GM12878 (cell line): ENCODE measurements around the gene FOXK2. TPM values are rescaled to one million over a fixed set of nuclear protein-coding genes. Genes with fewer than 3 reads are reported as not detected.

Experiments
- ATAC-seq: fragments of 200-7000 bp; cut with Tn5 transposase; 3 replicates; pipeline ENCODE4 v1.9.1; 2020; ENCODE audit warnings: mild to moderate bottlenecking, moderate library complexity
- BruUV-seq: library from RNA; stranded (reverse); fragments of 400-500 nt; replicated peaks from 2 replicates; lab custom pipeline; 2021; lab: Mats Ljungman, UMichigan
- CTCF ChIA-PET: fragments of 300-600 bp; sonication (Branson Sonifier 250); formaldehyde crosslinking; extraction: SDS; loops from one replicate; lab custom pipeline; 2021; ENCODE audit warnings: inconsistent platforms; lab: Yijun Ruan, JAX
- POLR2A ChIA-PET: fragments of 350-600 bp; formaldehyde crosslinking; extraction: SDS; loops from one replicate; lab custom pipeline; 2021; ENCODE audit warnings: inconsistent platforms; lab: Charles Lee
- RAD21 ChIA-PET: fragments of 300-600 bp; sonication (Branson Sonifier 250); formaldehyde crosslinking; loops from one replicate; lab custom pipeline; 2023; ENCODE audit warnings: antibody characterized with exemption; ENCODE audit not compliant: unreplicated experiment; lab: Charles Lee
- SMC1A ChIA-PET: fragments of 300-600 bp; sonication (Branson Sonifier 250); formaldehyde crosslinking; loops from one replicate; lab custom pipeline; 2023; ENCODE audit not compliant: unreplicated experiment, uncharacterized antibody; lab: Charles Lee
- DNase-seq: peaks from one replicate; pipeline ENCODE4 v3.0.0-alpha.2; 2011; ENCODE audit warnings: low read depth, low spot score
- FAIRE-seq: peaks from 3 replicates; lab custom pipeline; 2011; peaks lifted over from hg19 to GRCh38; lab: Jason Lieb, UNC
- H2AFZ ChIP-seq: 2 replicates; pipeline ENCODE4 v1.6.0; 2011; ENCODE audit warnings: low read depth, low read length, control low read depth; ENCODE audit not compliant: control insufficient read depth
- H3K27ac ChIP-seq: 2 replicates; pipeline ENCODE4 v1.5.1; 2011; ENCODE audit warnings: control low read depth; ENCODE audit not compliant: control insufficient read depth, insufficient read depth
- H3K27me3 ChIP-seq, 2 experiments: replicated peaks in 1 of 2; 2 replicates each; pipeline versions ENCODE4 v1.6.0 to v1.6.1; 2011; ENCODE audit warnings: low read length in 1 of 2; ENCODE audit not compliant: control insufficient read depth in 2 of 2, insufficient read depth in 2 of 2
- H3K36me3 ChIP-seq, 2 experiments: 2 replicates each; pipeline ENCODE4 v1.5.1; 2011; ENCODE audit warnings: low read length in 1 of 2; ENCODE audit not compliant: control insufficient read depth in 2 of 2, insufficient read depth in 2 of 2
- H3K4me1 ChIP-seq: 2 replicates; pipeline ENCODE4 v1.6.1; 2011; ENCODE audit warnings: mild to moderate bottlenecking, low read length, moderate library complexity, mixed read lengths; ENCODE audit not compliant: control insufficient read depth, insufficient read depth
- H3K4me2 ChIP-seq: 2 replicates; pipeline ENCODE4 v1.6.0; 2011; ENCODE audit warnings: control low read depth; ENCODE audit not compliant: control insufficient read depth, insufficient read depth
- H3K4me3 ChIP-seq: fragments of 200-600 bp; sonication (generic); 2 replicates; pipeline ENCODE4 v1.5.1; 2016
- H3K79me2 ChIP-seq: 2 replicates; pipeline ENCODE4 v1.6.0; 2011; ENCODE audit warnings: low read length; ENCODE audit not compliant: control insufficient read depth, insufficient read depth
- H3K9ac ChIP-seq: 2 replicates; pipeline ENCODE4 v1.8.0; 2011; ENCODE audit warnings: low read length, control low read depth, mixed read lengths; ENCODE audit not compliant: control insufficient read depth, insufficient read depth
- H3K9me3 ChIP-seq: replicated peaks from 3 replicates; pipeline ENCODE4 v1.5.1; 2011; ENCODE audit warnings: mild to moderate bottlenecking, low read length; ENCODE audit not compliant: control insufficient read depth, insufficient read depth
- H4K20me1 ChIP-seq: 2 replicates; pipeline ENCODE4 v1.6.0; 2011; ENCODE audit not compliant: control insufficient read depth, insufficient read depth
- BCL11A ChIP-seq: IDR thresholded peaks from 2 replicates; pipeline ENCODE4 v1.6.1; 2011; ENCODE audit warnings: low read depth, low read length
- BCL3 ChIP-seq: IDR thresholded peaks from 2 replicates; pipeline ENCODE4 v1.6.1; 2011; ENCODE audit warnings: borderline replicate concordance, low read depth, mild to moderate bottlenecking, moderate library complexity, low read length; ENCODE audit not compliant: insufficient read depth, poor library complexity, severe bottlenecking
- KDM1A ChIP-seq: fragments of 200-600 bp; sonication (generic); IDR thresholded peaks from 2 replicates; pipeline ENCODE4 v1.6.1; 2016; ENCODE audit warnings: borderline replicate concordance
- MYC ChIP-seq: IDR thresholded peaks from 2 replicates; pipeline ENCODE4 v1.6.1; 2011; ENCODE audit warnings: mild to moderate bottlenecking, low read length, moderate library complexity, inconsistent platforms; ENCODE audit not compliant: insufficient read depth, insufficient replicate concordance, insufficient read length, severe bottlenecking
- NR2C1 ChIP-seq: fragments of 450-650 bp; IDR thresholded peaks from 2 replicates; pipeline ENCODE4 v1.6.1; 2017; ENCODE audit warnings: antibody characterized with exemption, mild to moderate bottlenecking, moderate library complexity
- RAD21 ChIP-seq: IDR thresholded peaks from 2 replicates; pipeline ENCODE4 v1.6.1; 2011; ENCODE audit warnings: mild to moderate bottlenecking, low read depth, low read length, moderate library complexity; ENCODE audit not compliant: insufficient read depth
- SMAD1 ChIP-seq: fragments of 450-650 bp; IDR thresholded peaks from 2 replicates; pipeline ENCODE4 v1.6.1; 2018; ENCODE audit warnings: mild to moderate bottlenecking, low read depth; ENCODE audit not compliant: partially characterized antibody
- USF2 ChIP-seq: IDR thresholded peaks from 2 replicates; pipeline ENCODE4 v1.6.1; 2011; ENCODE audit warnings: low read depth, low read length, improper control_type of control experiment, borderline replicate concordance
- ZNF592 ChIP-seq: fragments of 450-650 bp; IDR thresholded peaks from 2 replicates; pipeline ENCODE4 v1.6.1; 2017; ENCODE audit warnings: mild to moderate bottlenecking, moderate library complexity
- ZNF622 ChIP-seq: fragments of 450-650 bp; IDR thresholded peaks from 2 replicates; pipeline ENCODE4 v1.6.1; 2017; ENCODE audit warnings: mild to moderate bottlenecking, inconsistent platforms
- WGBS: methylation state at CpG from one replicate; pipeline ENCODE4 v1.1.6; 2016; ENCODE audit warnings: low lambda C conversion rate; ENCODE audit not compliant: insufficient replicate concordance, insufficient coverage; ENCODE audit errors: missing lambda C conversion rate; 5-methylcytosine and 5-hydroxymethylcytosine counted together
- in situ Hi-C: fragments of 300-500 bp; cut with MboI; formaldehyde crosslinking; loops from 9 replicates; pipeline ENCODE4 v1.14.3; 2018; ENCODE audit warnings: mixed read lengths
- intact Hi-C: fragments of 100-400 bp; cut with micrococcal nuclease; formaldehyde crosslinking; loops from one replicate; pipeline ENCODE4 v1.14.2; 2022; ENCODE audit not compliant: unreplicated experiment
- polyA plus RNA-seq, 11 experiments: library from polyadenylated mRNA; depleted of rRNA in 4 of 11; unstranded in 6 of 11; stranded (reverse) in 5 of 11; fragments of >200 nt; fragmentation: Nextera tagmentation in 4 of 11; fragmentation: Illumina TruSeq in 1 of 11; extraction: Ambion mirVana in 4 of 11; extraction: Trizol in 1 of 11; gene quantifications; 1 replicate in 1 of 11; 2 replicates in 10 of 11; pipeline versions ENCODE4 v1.2.1 to v1.2.3, GENCODE V29; 2011 to 2016; ENCODE audit warnings: inconsistent platforms in 2 of 11, missing spikeins in 2 of 11, low read depth in 1 of 11
- total RNA-seq, 4 experiments: library from RNA; depleted of rRNA in 3 of 4; stranded (reverse); fragments of >200 nt in 3 of 4; fragmentation: Illumina TruSeq in 1 of 4; extraction: Trizol in 1 of 4; gene quantifications; 2 replicates each; pipeline versions ENCODE4 v1.2.1 to v1.2.3, GENCODE V29; 2013 to 2021

FOXK2 gene
- total and polyA plus RNA-seq, 10 of the 15 experiments (the other 5 are each of a cell fraction or from before 2014, with no cell fraction given), result 2.4 to 56.8 (median 34.4) TPM

GRCh38 chr17:82589851-82590180 lies 70.3 kb downstream of the FOXK2 start:
- no TSS peak for BruUV-seq
- H3K9me3 ChIP-seq, result no peaks in the 10 kb centered on the region
- no peak for TF ChIP-seq RAD21
- no peak for TF ChIP-seq USF2
- TF ChIP-seq BCL3, result no peak
- TF ChIP-seq MYC, result no peak
- no peak for TF ChIP-seq ZNF622
- no peak for TF ChIP-seq ZNF592
- no peak for TF ChIP-seq NR2C1
- TF ChIP-seq SMAD1, result no peak
- no peak for TF ChIP-seq BCL11A
- TF ChIP-seq KDM1A, result no peak
- H3K4me2 ChIP-seq, result no peak overlapping the region
- ATAC-seq, result no peak
- no peaks in the 10 kb centered on the region for H3K27me3 ChIP-seq
- no peak overlapping the region for H2AFZ ChIP-seq
- SMC1A ChIA-PET, result no interaction called here
- H3K9ac ChIP-seq, result no peak overlapping the region
- in situ Hi-C loops (no loop called here), intact Hi-C loops (no loop called here)
- DNase-seq, result no peak
- CTCF ChIA-PET, result no interaction called here
- H3K79me2 ChIP-seq, result no peaks in the 10 kb centered on the region
- no peak for FAIRE-seq
- H4K20me1 ChIP-seq, result no peaks in the 10 kb centered on the region
- RAD21 ChIA-PET, result no interaction called here
- POLR2A ChIA-PET, result no interaction called here
- H3K36me3 ChIP-seq, result peaks cover 18 to 20% of the 10 kb centered on the region in 2 experiments
- H3K4me1 ChIP-seq, result peaks cover 9% of the 10 kb centered on the region
- no peak overlapping the region for H3K4me3 ChIP-seq
- 86% methylated on average over 6 of the region's 6 CpGs for WGBS
- H3K27ac ChIP-seq, result no peak overlapping the region
